IMR-90 (cell line): ENCODE data around the gene MYO3B. TPM values are rescaled to one million over a fixed set of nuclear protein-coding genes. Genes with fewer than 3 reads are reported as not detected.

ENCODE experiments used
- ATAC-seq: fragments of 200-7000 bp; cut with Tn5 transposase; 2 replicates; pipeline ENCODE4 v1.9.1; 2020; ENCODE audit warnings: low read depth, mild to moderate bottlenecking, moderate library complexity
- BruUV-seq: library from RNA; stranded (reverse); fragments of 400-500 nt; replicated peaks from 2 replicates; lab custom pipeline; 2021; lab: Mats Ljungman, UMichigan
- CTCF ChIA-PET: fragments of 300-600 bp; formaldehyde crosslinking; extraction: SDS; loops from one replicate; lab custom pipeline; 2021; ENCODE audit warnings: antibody characterized with exemption; lab: Yijun Ruan, JAX
- POLR2A ChIA-PET: fragments of 300-600 bp; sonication (Branson Sonifier 250); formaldehyde crosslinking; loops from one replicate; lab custom pipeline; 2022; ENCODE audit warnings: antibody characterized with exemption; ENCODE audit not compliant: unreplicated experiment; lab: Charles Lee
- DNase-seq: peaks from one replicate; pipeline ENCODE4 v3.0.0; 2013
- H2AFZ ChIP-seq: replicated peaks from 2 replicates; pipeline ENCODE3; 2013; ENCODE audit warnings: low read length, mild to moderate bottlenecking; ENCODE audit not compliant: poor library complexity
- H2AK5ac ChIP-seq: 2 replicates; pipeline ENCODE4 v1.6.1; 2013; ENCODE audit warnings: low read depth, low read length, inconsistent platforms
- H2AK9ac ChIP-seq: replicated peaks from 2 replicates; pipeline ENCODE3; 2013; ENCODE audit warnings: mild to moderate bottlenecking, low read depth, low read length, moderate library complexity; ENCODE audit not compliant: poor library complexity
- H2BK120ac ChIP-seq: 2 replicates; pipeline ENCODE4 v1.6.1; 2013; ENCODE audit warnings: low read depth, low read length, inconsistent platforms
- H2BK15ac ChIP-seq: 3 replicates; pipeline ENCODE4 v1.6.1; 2013; ENCODE audit warnings: low read depth, low read length, inconsistent platforms
- H2BK20ac ChIP-seq: 2 replicates; pipeline ENCODE4 v1.6.1; 2013; ENCODE audit warnings: low read depth, mild to moderate bottlenecking, inconsistent platforms, low read length, moderate library complexity
- H2BK5ac ChIP-seq: 2 replicates; pipeline ENCODE4 v1.6.1; 2013; ENCODE audit warnings: mild to moderate bottlenecking, low read depth, low read length, inconsistent platforms; ENCODE audit not compliant: poor library complexity, severe bottlenecking
- H3K14ac ChIP-seq: replicated peaks from 2 replicates; pipeline ENCODE4 v1.6.1; 2013; ENCODE audit warnings: low read depth, low read length, inconsistent platforms
- H3K18ac ChIP-seq: 2 replicates; pipeline ENCODE4 v1.6.1; 2013; ENCODE audit warnings: low read depth, low read length, control low read depth
- H3K23ac ChIP-seq: 2 replicates; pipeline ENCODE4 v1.6.1; 2013; ENCODE audit warnings: low read depth, low read length, inconsistent platforms
- H3K27ac ChIP-seq: 2 replicates; pipeline ENCODE4 v1.5.1; 2013; ENCODE audit warnings: mild to moderate bottlenecking, control low read depth, low read length; ENCODE audit not compliant: insufficient read depth
- H3K27me3 ChIP-seq: 2 replicates; pipeline ENCODE4 v1.6.1; 2013; ENCODE audit warnings: low read length; ENCODE audit not compliant: control insufficient read depth, insufficient read depth
- H3K36me3 ChIP-seq: 2 replicates; pipeline ENCODE4 v1.6.1; 2013; ENCODE audit warnings: low read length, mixed read lengths; ENCODE audit not compliant: control insufficient read depth, insufficient read depth
- H3K4ac ChIP-seq: 2 replicates; pipeline ENCODE4 v1.6.1; 2013; ENCODE audit warnings: low read depth, low read length, inconsistent platforms
- H3K4me1 ChIP-seq: 2 replicates; pipeline ENCODE4 v1.6.1; 2013; ENCODE audit warnings: low read length, mixed read lengths; ENCODE audit not compliant: control insufficient read depth, insufficient read depth
- H3K4me2 ChIP-seq: 2 replicates; pipeline ENCODE4 v1.6.1; 2013; ENCODE audit warnings: low read depth, mild to moderate bottlenecking, control low read depth, low read length, moderate library complexity
- H3K4me3 ChIP-seq: 2 replicates; pipeline ENCODE4 v1.5.1; 2013; ENCODE audit warnings: low read depth, mild to moderate bottlenecking, control low read depth, low read length, moderate library complexity; ENCODE audit not compliant: insufficient read depth
- H3K56ac ChIP-seq: 2 replicates; pipeline ENCODE4 v1.6.1; 2013; ENCODE audit warnings: low read length, inconsistent platforms; ENCODE audit not compliant: insufficient read depth; ENCODE audit errors: extremely low read depth
- H3K79me1 ChIP-seq, 2 experiments: 2 replicates each; pipeline ENCODE4 v1.6.1; 2013; ENCODE audit warnings: low read length in 2 of 2, inconsistent platforms in 1 of 2, low read depth in 1 of 2
- H3K9ac ChIP-seq: 2 replicates; pipeline ENCODE4 v1.6.1; 2013; ENCODE audit warnings: low read depth, low read length, control low read depth
- H3K9me1 ChIP-seq: 2 replicates; pipeline ENCODE4 v1.6.1; 2013; ENCODE audit warnings: low read length, inconsistent platforms; ENCODE audit not compliant: insufficient read depth
- H3K9me3 ChIP-seq: 2 replicates; pipeline ENCODE4 v1.6.1; 2013; ENCODE audit warnings: low read length; ENCODE audit not compliant: control insufficient read depth, insufficient read depth
- H4K20me1 ChIP-seq: 2 replicates; pipeline ENCODE4 v1.6.1; 2013; ENCODE audit warnings: low read length, inconsistent platforms; ENCODE audit not compliant: insufficient read depth
- H4K5ac ChIP-seq: 2 replicates; pipeline ENCODE4 v1.6.1; 2013; ENCODE audit warnings: mild to moderate bottlenecking, low read depth, low read length, control low read depth
- H4K8ac ChIP-seq, 2 experiments: 2 replicates each; pipeline ENCODE4 v1.6.1; 2013; ENCODE audit warnings: low read depth in 2 of 2, low read length in 2 of 2, control low read depth in 1 of 2, inconsistent platforms in 1 of 2
- H4K91ac ChIP-seq: 2 replicates; pipeline ENCODE4 v1.6.1; 2013; ENCODE audit warnings: low read depth, low read length, inconsistent platforms; ENCODE audit not compliant: insufficient read depth
- CHD1 ChIP-seq: IDR thresholded peaks from 2 replicates; pipeline ENCODE4 v1.6.1; 2012; ENCODE audit warnings: low read depth, low read length, improper control_type of control experiment
- FOS ChIP-seq: fragments of 150-350 bp; IDR thresholded peaks from 2 replicates; pipeline ENCODE4 v1.6.1; 2016; ENCODE audit warnings: low read depth, low read length
- MAZ ChIP-seq: IDR thresholded peaks from 2 replicates; pipeline ENCODE4 v1.6.1; 2012; ENCODE audit warnings: low read depth, mild to moderate bottlenecking, low read length, improper control_type of control experiment, moderate library complexity, borderline replicate concordance
- NFE2L2 ChIP-seq: fragments of 150-350 bp; IDR thresholded peaks from 2 replicates; pipeline ENCODE4 v1.6.1; 2016; ENCODE audit warnings: low read depth, mild to moderate bottlenecking, low read length
- RAD21 ChIP-seq: IDR thresholded peaks from 2 replicates; pipeline ENCODE4 v1.6.1; 2012; ENCODE audit warnings: low read length, improper control_type of control experiment
- USF2 ChIP-seq: fragments of 150-350 bp; IDR thresholded peaks from 2 replicates; pipeline ENCODE4 v1.6.1; 2017; ENCODE audit warnings: mild to moderate bottlenecking, antibody characterized with exemption, low read length, low read depth
- WGBS, 2 experiments: methylation state at CpG; one replicate each; pipeline versions ENCODE4 v1.1.5 to v1.1.7; 2013; ENCODE audit warnings: missing lambda C conversion rate in 2 of 2; ENCODE audit not compliant: insufficient read length in 1 of 2; ENCODE audit errors: extremely low coverage in 2 of 2; 5-methylcytosine and 5-hydroxymethylcytosine counted together
- dilution Hi-C: fragments of 300-500 bp; cut with HindIII; formaldehyde crosslinking; loops from one replicate; pipeline ENCODE4 v1.14.3; 2018; ENCODE audit warnings: low sequenced_read_pairs; ENCODE audit not compliant: unreplicated experiment
- in situ Hi-C: fragments of 300-500 bp; cut with MboI; formaldehyde crosslinking; loops from 3 replicates; pipeline ENCODE4 v1.14.3; 2019; ENCODE audit warnings: low sequenced_read_pairs, inconsistent platforms, mixed read lengths
- intact Hi-C: fragments of 100-400 bp; cut with micrococcal nuclease; formaldehyde crosslinking; loops from 2 replicates; pipeline ENCODE4 v1.10.0; 2022
- polyA plus RNA-seq, 3 experiments: library from polyadenylated mRNA; depleted of rRNA; stranded (reverse); fragments of >200 nt; gene quantifications; 2 replicates each; pipeline ENCODE4 v1.2.3, GENCODE V29; 2012; ENCODE audit warnings: low replicate concordance in 1 of 3
- total RNA-seq: library from RNA; depleted of rRNA; stranded (reverse); fragments of >200 nt; gene quantifications from 2 replicates; pipeline ENCODE4 v1.2.3, GENCODE V29; 2012

The MYO3B gene
- total and polyA plus RNA-seq, 2 of the 4 experiments (the other 2 are of a cell fraction) = 0.02 TPM; not detected in 1

- H3K36me3 ChIP-seq = no peaks in the 10 kb centered on the region
- H2AFZ ChIP-seq = no peak overlapping the region
- no peak for TF ChIP-seq FOS
- TF ChIP-seq NFE2L2 = no peak
- no peak for TF ChIP-seq RAD21
- no peak for TF ChIP-seq MAZ
- no peak for TF ChIP-seq USF2
- no peak for TF ChIP-seq CHD1
- no peak overlapping the region for H2AK9ac ChIP-seq
- H3K4me2 ChIP-seq = no peak overlapping the region
- H2BK120ac ChIP-seq = no peak overlapping the region
- ChIA-PET CTCF (no interaction called here), POLR2A (no interaction called here)
- BruUV-seq = no TSS peak
- dilution Hi-C loops (no loop called here), in situ Hi-C loops (no loop called here), intact Hi-C loops (no loop called here)
- no peak overlapping the region for H2BK5ac ChIP-seq
- H3K9me1 ChIP-seq = no peaks in the 10 kb centered on the region
- no peaks in the 10 kb centered on the region for H3K4me1 ChIP-seq
- H3K18ac ChIP-seq = no peak overlapping the region
- H4K8ac ChIP-seq = no peak overlapping the region
- H3K9ac ChIP-seq = no peak overlapping the region
- H2AK5ac ChIP-seq = no peak overlapping the region
- ATAC-seq = no peak
- H3K14ac ChIP-seq = no peak overlapping the region
- no peaks in the 10 kb centered on the region for H3K27me3 ChIP-seq
- no peak overlapping the region for H3K23ac ChIP-seq
- no peak overlapping the region for H3K27ac ChIP-seq
- H4K5ac ChIP-seq = no peak overlapping the region
- DNase-seq = no peak
- no peak overlapping the region for H3K56ac ChIP-seq
- no peak overlapping the region for H2BK20ac ChIP-seq
- no CpG with 5 or more reads among the region's 4 CpGs for WGBS, 2 experiments
- H3K9me3 ChIP-seq = 0 out of 2 replicates have a peak, but pooled peaks cover 1% of the 10 kb centered on the region
- H2BK15ac ChIP-seq = no peak overlapping the region
- H3K79me1 ChIP-seq = no peaks in the 10 kb centered on the region
- H4K91ac ChIP-seq = no peak overlapping the region
- H3K4me3 ChIP-seq = no peak overlapping the region
- H4K20me1 ChIP-seq = no peaks in the 10 kb centered on the region
- no peak overlapping the region for H3K4ac ChIP-seq
These were observed 287.3 kb downstream of the MYO3B start for GRCh38 chr2:170465241-170465640.
